OCI-LY7 (cell line): Measurements from ENCODE around the gene YLPM1. TPM values are rescaled to one million over a fixed set of nuclear protein-coding genes. Genes with fewer than 3 reads are reported as not detected.
A peak's percentile ranks its signal among the peaks of the same experiment; 100 is the strongest.

Experiments used
- BruUV-seq: library from RNA; stranded (reverse); fragments of 400-500 nt; replicated peaks from 2 replicates; lab custom pipeline; 2021; lab: Mats Ljungman, UMichigan
- CTCF ChIA-PET: fragments of 300-600 bp; sonication (Branson Sonifier 250); formaldehyde crosslinking; loops from one replicate; lab custom pipeline; 2022; ENCODE audit warnings: antibody characterized with exemption; ENCODE audit not compliant: unreplicated experiment; lab: Charles Lee
- POLR2A ChIA-PET: fragments of 300-600 bp; sonication (Branson Sonifier 250); formaldehyde crosslinking; loops from one replicate; lab custom pipeline; 2022; ENCODE audit warnings: antibody characterized with exemption; lab: Charles Lee
- DNase-seq: peaks from one replicate; pipeline ENCODE4 v3.0.0-alpha.2; 2015; ENCODE audit warnings: low spot score
- H2AFZ ChIP-seq: fragments of 200-600 bp; sonication (generic), shearing (Covaris generic); 2 replicates; pipeline ENCODE4 v1.6.1; 2014; ENCODE audit warnings: mild to moderate bottlenecking, antibody characterized with exemption, low read length, moderate library complexity
- H3K27ac ChIP-seq: fragments of 200-600 bp; sonication (generic); 2 replicates; pipeline ENCODE4 v1.5.1; 2014; ENCODE audit warnings: mixed run types, low read depth, mild to moderate bottlenecking, moderate library complexity, low read length, inconsistent platforms; ENCODE audit not compliant: poor library complexity, severe bottlenecking
- H3K36me3 ChIP-seq: fragments of 200-600 bp; sonication (generic); 2 replicates; pipeline ENCODE4 v1.6.1; 2014; ENCODE audit warnings: mild to moderate bottlenecking, antibody characterized with exemption, low read length, moderate library complexity, mixed read lengths; ENCODE audit not compliant: insufficient read depth
- H3K4me1 ChIP-seq: fragments of 200-600 bp; sonication (generic); 2 replicates; pipeline ENCODE4 v1.5.1; 2014; ENCODE audit warnings: mild to moderate bottlenecking, low read length; ENCODE audit not compliant: insufficient read depth, poor library complexity, severe bottlenecking
- H3K4me2 ChIP-seq: fragments of 200-600 bp; sonication (generic); 2 replicates; pipeline ENCODE4 v1.6.1; 2014; ENCODE audit warnings: mild to moderate bottlenecking, low read length
- H3K4me3 ChIP-seq: fragments of 200-600 bp; sonication (generic); 2 replicates; pipeline ENCODE4 v1.5.1; 2014; ENCODE audit warnings: mild to moderate bottlenecking, low read depth, low read length; ENCODE audit not compliant: poor library complexity, severe bottlenecking
- H3K79me2 ChIP-seq: fragments of 200-600 bp; sonication (generic); 2 replicates; pipeline ENCODE4 v1.6.1; 2016; ENCODE audit warnings: low read depth, mild to moderate bottlenecking, low read length, moderate library complexity, mixed read lengths; ENCODE audit not compliant: insufficient read depth
- H3K9me2 ChIP-seq: fragments of 200-600 bp; sonication (generic); 2 replicates; pipeline ENCODE4 v1.6.1; 2016; ENCODE audit warnings: mild to moderate bottlenecking, low read length, mixed read lengths; ENCODE audit not compliant: insufficient read depth
- H3K9me3 ChIP-seq: fragments of 200-600 bp; sonication (generic); 2 replicates; pipeline ENCODE4 v1.6.1; 2014; ENCODE audit warnings: mild to moderate bottlenecking, mixed run types, low read length, mixed read lengths
- H4K20me1 ChIP-seq: fragments of 200-600 bp; sonication (generic); 2 replicates; pipeline ENCODE4 v1.6.1; 2014; ENCODE audit warnings: mild to moderate bottlenecking, antibody characterized with exemption, low read length, moderate library complexity, mixed read lengths; ENCODE audit not compliant: insufficient read depth
- CTCF ChIP-seq: fragments of 200-600 bp; sonication (generic); conservative IDR thresholded peaks from 2 replicates; pipeline ENCODE4 v1.5.1; 2014; ENCODE audit warnings: mild to moderate bottlenecking, antibody characterized with exemption, low read length, moderate library complexity, mixed read lengths
- EZH2phosphoT487 ChIP-seq: fragments of 200-600 bp; sonication (generic); IDR thresholded peaks from 2 replicates; pipeline ENCODE4 v1.6.1; 2018; ENCODE audit warnings: low read depth, borderline replicate concordance, mild to moderate bottlenecking, mixed run types, antibody characterized with exemption, low read length, moderate library complexity, mixed read lengths
- intact Hi-C: fragments of 100-400 bp; cut with micrococcal nuclease; formaldehyde crosslinking; loops from one replicate; pipeline ENCODE4 v1.10.0; 2022; ENCODE audit not compliant: unreplicated experiment
- total RNA-seq, 2 experiments: library from RNA; depleted of rRNA in 1 of 2; stranded (reverse); fragments of >200 nt in 1 of 2; shearing (Covaris generic) in 1 of 2; gene quantifications; 2 replicates each; pipeline ENCODE4 v1.2.3, GENCODE V29; 2014 to 2022

YLPM1 gene
- total RNA-seq, 2 experiments from 2014 or later: 45.2 to 101 TPM

GRCh38 chr14:74855945-74856344 is 92.8 kb downstream of the YLPM1 start:
- Histone ChIP-seq H3K27ac (no peak overlapping the region), H3K4me1 (peaks cover 12% of the 10 kb centered on the region), H3K36me3 (no peaks in the 10 kb centered on the region), H3K9me2 (no peaks in the 10 kb centered on the region), H3K79me2 (no peaks in the 10 kb centered on the region), H3K4me2 (no peak overlapping the region), H3K9me3 (no peaks in the 10 kb centered on the region), H3K4me3 (no peak overlapping the region), H2AFZ (no peak overlapping the region), H4K20me1 (no peaks in the 10 kb centered on the region)
- DNase-seq: peak; percentile 57
- no TSS peak for BruUV-seq
- TF ChIP-seq CTCF (no peak), EZH2phosphoT487 (no peak)
- POLR2A ChIA-PET: interaction anchor here (0.6 to 1.4 kb wide), 4 partner anchors 10 to 106 kb away, joined by 3 to 5 read pairs (median 4); no protein-coding TSS in a partner anchor
- intact Hi-C loops: loop anchor here (5.0 kb wide), 1 partner anchor 249 kb away; no protein-coding TSS in a partner anchor
- CTCF ChIA-PET: interaction anchor here (1.0 to 2.3 kb wide), 4 partner anchors 17 to 247 kb away, joined by 3 to 8 read pairs (median 3); no protein-coding TSS in a partner anchor

GRCh38 chr14:74856366-74856765 is 93.2 kb downstream of the YLPM1 start:
- Histone ChIP-seq H3K4me3 (no peak overlapping the region), H3K4me2 (no peak overlapping the region), H4K20me1 (no peaks in the 10 kb centered on the region), H3K27ac (no peak overlapping the region), H3K9me3 (no peaks in the 10 kb centered on the region), H3K79me2 (no peaks in the 10 kb centered on the region), H3K4me1 (peaks cover 12% of the 10 kb centered on the region), H2AFZ (no peak overlapping the region), H3K36me3 (no peaks in the 10 kb centered on the region), H3K9me2 (no peaks in the 10 kb centered on the region)
- CTCF ChIA-PET: interaction anchor here (1.0 to 2.3 kb wide), 4 partner anchors 17 to 248 kb away, joined by 3 to 8 read pairs (median 3); no protein-coding TSS in a partner anchor
- POLR2A ChIA-PET: interaction anchor here (0.6 to 1.4 kb wide), 2 partner anchors 11 to 94 kb away, joined by 3 to 4 read pairs; no protein-coding TSS in a partner anchor
- DNase-seq: peak; percentile 42
- intact Hi-C loops: loop anchor here (5.0 kb wide), 1 partner anchor 249 kb away; no protein-coding TSS in a partner anchor
- BruUV-seq: no TSS peak
- TF ChIP-seq CTCF (no peak), EZH2phosphoT487 (no peak)

- Histone ChIP-seq H3K79me2 (no peaks in the 10 kb centered on the region), H3K27ac (no peak overlapping the region), H3K4me1 (peaks cover 12% of the 10 kb centered on the region), H3K36me3 (no peaks in the 10 kb centered on the region), H3K9me2 (no peaks in the 10 kb centered on the region), H3K9me3 (no peaks in the 10 kb centered on the region), H4K20me1 (no peaks in the 10 kb centered on the region), H2AFZ (no peak overlapping the region), H3K4me2 (no peak overlapping the region), H3K4me3 (no peak overlapping the region)
- no peak for DNase-seq
- CTCF ChIA-PET: interaction anchor here (0.6 to 2.3 kb wide), 2 partner anchors 48 to 379 kb away, joined by 3 to 8 read pairs; no protein-coding TSS in a partner anchor
- POLR2A ChIA-PET: interaction anchor here (0.5 to 1.2 kb wide), 3 partner anchors 16 to 112 kb away, joined by 3 to 4 read pairs (median 3); no protein-coding TSS in a partner anchor
- no peak for TF ChIP-seq CTCF
- TF ChIP-seq EZH2phosphoT487: no peak
- BruUV-seq: no TSS peak
- intact Hi-C loops: loop anchor here (5.0 kb wide), 1 partner anchor 251 kb away; no protein-coding TSS in a partner anchor
Measured at GRCh38 chr14:74858022-74858421, 94.9 kb downstream of the YLPM1 start.
